Measurements from ENCODE around the gene THEM4.

- TF ChIP-seq CTCF (IDR thresholded peaks at IDR 0.05), result no peak
- no peak for TF ChIP-seq RELA (CRISPR knock-in tag; IDR thresholded peaks at IDR 0.05; ENCODE audit: borderline replicate concordance)
- TF ChIP-seq, protein P1, sequence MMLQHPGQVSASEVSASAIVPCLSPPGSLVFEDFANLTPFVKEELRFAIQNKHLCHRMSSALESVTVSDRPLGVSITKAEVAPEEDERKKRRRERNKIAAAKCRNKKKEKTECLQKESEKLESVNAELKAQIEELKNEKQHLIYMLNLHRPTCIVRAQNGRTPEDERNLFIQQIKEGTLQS (CRISPR knock-in tag; conservative IDR thresholded peaks at IDR 0.05), result no peak
- TF ChIP-seq, protein P2, sequence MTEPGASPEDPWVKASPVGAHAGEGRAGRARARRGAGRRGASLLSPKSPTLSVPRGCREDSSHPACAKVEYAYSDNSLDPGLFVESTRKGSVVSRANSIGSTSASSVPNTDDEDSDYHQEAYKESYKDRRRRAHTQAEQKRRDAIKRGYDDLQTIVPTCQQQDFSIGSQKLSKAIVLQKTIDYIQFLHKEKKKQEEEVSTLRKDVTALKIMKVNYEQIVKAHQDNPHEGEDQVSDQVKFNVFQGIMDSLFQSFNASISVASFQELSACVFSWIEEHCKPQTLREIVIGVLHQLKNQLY (CRISPR knock-in tag; IDR thresholded peaks at IDR 0.05), result no peak
- no peak for TF ChIP-seq ATF6 (CRISPR knock-in tag; IDR thresholded peaks at IDR 0.05)
- no peak for TF ChIP-seq NFYB (CRISPR knock-in tag; conservative IDR thresholded peaks at IDR 0.05; ENCODE audit: low read depth)
- TF ChIP-seq IRF2 (CRISPR knock-in tag; IDR thresholded peaks at IDR 0.05; ENCODE audit: borderline replicate concordance, low read depth), result no peak
- no peak for TF ChIP-seq ZBTB21 (CRISPR knock-in tag; IDR thresholded peaks at IDR 0.05; ENCODE audit: borderline replicate concordance)
- no peak for TF ChIP-seq ATF2 (CRISPR knock-in tag; IDR thresholded peaks at IDR 0.05; ENCODE audit: borderline replicate concordance, low read depth)
- no peak for TF ChIP-seq FOXJ3 (CRISPR knock-in tag; IDR thresholded peaks at IDR 0.05; ENCODE audit: borderline replicate concordance)
These were observed 44.9 kb downstream of the THEM4 start for GRCh38 chr1:151864411-151864810.

Data from WTC11 (cell line).